ENCODE measurements around the gene ZMYND12. TPM values are rescaled to one million over a fixed set of nuclear protein-coding genes. Genes with fewer than 3 reads are reported as not detected.
"Not testable (repeated sequence)": the region's sequence is repeated elsewhere in the genome, so short reads cannot be mapped to it uniquely, and the experiment has no call there.

Gene ZMYND12
- polyA plus RNA-seq, 1 experiment, result 0.66 TPM

GRCh38 chr1:42482635-42483153 lies 26.9 kb upstream of the ZMYND12 start:
- H3K36me3 ChIP-seq (ENCODE audit: control insufficient read depth, insufficient read depth, low read length), result no peaks in the 10 kb centered on the region
- no peak for DNase-seq (ENCODE audit: low read depth)
- CTCF ChIA-PET, result no interaction called here
- no peak for TF ChIP-seq CTCF (IDR thresholded peaks at IDR 0.05; ENCODE audit: insufficient read depth, low read depth, low read length)
- no peaks in the 10 kb centered on the region for H3K27me3 ChIP-seq (ENCODE audit: control insufficient read depth, insufficient read depth, low read length)
- no peak overlapping the region for H3K4me3 ChIP-seq (ENCODE audit: low read depth, low read length)
- POLR2A ChIA-PET, result no interaction called here

GRCh38 chr1:42480921-42481320 lies 25.1 kb upstream of the ZMYND12 start:
- no peak for DNase-seq (ENCODE audit: low read depth)
- POLR2A ChIA-PET, result no interaction called here
- TF ChIP-seq CTCF (IDR thresholded peaks at IDR 0.05; ENCODE audit: insufficient read depth, low read depth, low read length), result no peak
- Histone ChIP-seq H3K27me3 (ENCODE audit: control insufficient read depth, insufficient read depth, low read length) (no peaks in the 10 kb centered on the region), H3K4me3 (ENCODE audit: low read depth, low read length) (no peak overlapping the region), H3K36me3 (ENCODE audit: control insufficient read depth, insufficient read depth, low read length) (no peaks in the 10 kb centered on the region)
- CTCF ChIA-PET, result interaction anchor here (1.0 kb wide), 1 partner anchor 11 kb away, joined by 5 read pairs; no protein-coding TSS in a partner anchor

- 0 out of 2 replicates have a peak, but pooled peaks have one; percentile 22 for TF ChIP-seq CTCF (IDR thresholded peaks at IDR 0.05; ENCODE audit: insufficient read depth, low read depth, low read length)
- no peak for DNase-seq (ENCODE audit: low read depth)
- POLR2A ChIA-PET, result no interaction called here
- H3K36me3 ChIP-seq (ENCODE audit: control insufficient read depth, insufficient read depth, low read length), result no peaks in the 10 kb centered on the region
- H3K27me3 ChIP-seq (ENCODE audit: control insufficient read depth, insufficient read depth, low read length), result no peaks in the 10 kb centered on the region
- no peak overlapping the region for H3K4me3 ChIP-seq (ENCODE audit: low read depth, low read length)
- CTCF ChIA-PET, result no interaction called here
Measured at GRCh38 chr1:42479621-42480020, 23.8 kb upstream of the ZMYND12 start.

GRCh38 chr1:42477775-42478174 lies 22.0 kb upstream of the ZMYND12 start:
- ChIA-PET POLR2A (no interaction called here), CTCF (no interaction called here)
- Histone ChIP-seq H3K36me3 (ENCODE audit: control insufficient read depth, insufficient read depth, low read length) (no peaks in the 10 kb centered on the region), H3K4me3 (ENCODE audit: low read depth, low read length) (no peak overlapping the region), H3K27me3 (ENCODE audit: control insufficient read depth, insufficient read depth, low read length) (no peaks in the 10 kb centered on the region)
- DNase-seq (ENCODE audit: low read depth), result no peak
- TF ChIP-seq CTCF (IDR thresholded peaks at IDR 0.05; ENCODE audit: insufficient read depth, low read depth, low read length), result no peak

GRCh38 chr1:42477354-42477753 lies 21.5 kb upstream of the ZMYND12 start:
- H3K4me3 ChIP-seq (ENCODE audit: low read depth, low read length); H3K36me3 ChIP-seq (ENCODE audit: control insufficient read depth, insufficient read depth, low read length); H3K27me3 ChIP-seq (ENCODE audit: control insufficient read depth, insufficient read depth, low read length); POLR2A ChIA-PET; DNase-seq (ENCODE audit: low read depth); CTCF ChIA-PET: not testable (repeated sequence)

GRCh38 chr1:42476605-42477004 lies 20.8 kb upstream of the ZMYND12 start:
- POLR2A ChIA-PET, result no interaction called here
- no peak for DNase-seq (ENCODE audit: low read depth)
- H3K4me3 ChIP-seq (ENCODE audit: low read depth, low read length), result no peak overlapping the region
- TF ChIP-seq CTCF (IDR thresholded peaks at IDR 0.05; ENCODE audit: insufficient read depth, low read depth, low read length), result no peak
- CTCF ChIA-PET, result no interaction called here
- H3K36me3 ChIP-seq (ENCODE audit: control insufficient read depth, insufficient read depth, low read length), result no peaks in the 10 kb centered on the region
- H3K27me3 ChIP-seq (ENCODE audit: control insufficient read depth, insufficient read depth, low read length), result no peaks in the 10 kb centered on the region

Data from BJ (cell line).